ENCODE measurements around the gene C12orf75.
A peak's percentile ranks its signal among the peaks of the same experiment; 100 is the strongest.

C12orf75 gene

DNA sequence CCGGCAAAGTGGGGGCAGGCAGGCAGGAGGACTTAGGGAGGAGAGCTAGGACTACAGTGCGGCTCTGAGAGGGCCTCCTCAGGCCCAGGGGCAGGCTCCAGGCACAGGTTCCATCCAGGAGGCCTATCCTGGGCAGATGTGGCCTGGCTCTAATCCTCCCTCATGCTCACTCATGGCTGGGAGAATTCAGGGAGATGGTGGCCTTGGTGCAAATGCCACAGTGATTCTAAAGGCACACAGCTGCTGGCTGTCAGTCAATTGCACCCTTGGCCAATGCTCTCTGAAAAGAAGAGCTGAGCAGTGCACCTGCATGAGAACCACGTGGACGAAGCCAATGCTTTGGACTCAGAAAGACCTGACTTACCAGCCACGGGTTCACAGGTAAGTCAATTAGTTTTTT, 89.6 kb downstream of the C12orf75 start:
- no peak for DNase-seq

GRCh38 chr12:105420659-105421240, 90.3 kb downstream of the C12orf75 start:
- DNase-seq: peak; percentile 57 to 68
